ENCODE data around the gene OR2B6. TPM values are rescaled to one million over a fixed set of nuclear protein-coding genes. Genes with fewer than 3 reads are reported as not detected.

OR2B6 gene
- total and polyA plus RNA-seq, 10 donors, result 0.18 to 1.5 TPM; not detected in 8

DNA sequence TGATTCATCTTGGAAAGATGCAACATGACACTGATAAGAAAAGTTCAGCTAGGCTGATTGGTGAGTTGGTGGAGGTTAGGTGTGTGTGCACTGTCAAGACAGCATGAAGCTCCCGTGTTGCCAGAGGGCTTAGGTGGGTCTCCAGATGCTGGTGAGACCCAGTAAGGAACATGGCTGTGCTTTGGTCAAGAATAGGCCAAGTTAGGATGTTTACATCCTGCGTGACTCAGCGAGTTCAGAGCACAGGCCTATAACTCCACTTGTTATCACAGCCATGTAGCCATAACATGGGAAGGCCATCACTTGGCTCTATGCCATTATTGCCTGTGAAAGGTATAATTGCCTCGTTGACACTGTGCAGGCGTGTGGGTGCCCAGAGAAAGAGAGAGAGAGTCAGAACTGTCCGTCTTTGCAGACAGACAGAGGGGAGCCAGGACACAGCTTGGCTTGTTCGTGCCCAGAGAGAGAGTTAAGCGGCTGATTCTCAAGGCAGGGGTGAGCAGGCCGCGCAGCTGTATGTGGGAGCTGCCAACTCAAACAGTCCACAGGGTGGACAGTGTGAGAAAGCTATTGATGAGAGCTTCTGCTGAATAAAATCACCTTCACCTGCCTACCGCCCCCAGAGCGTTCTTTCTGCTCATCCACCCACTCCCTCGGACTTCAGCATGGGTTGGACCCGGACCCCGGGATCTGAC is 43.5 kb downstream of the OR2B6 start:
- TF ChIP-seq, protein P1, sequence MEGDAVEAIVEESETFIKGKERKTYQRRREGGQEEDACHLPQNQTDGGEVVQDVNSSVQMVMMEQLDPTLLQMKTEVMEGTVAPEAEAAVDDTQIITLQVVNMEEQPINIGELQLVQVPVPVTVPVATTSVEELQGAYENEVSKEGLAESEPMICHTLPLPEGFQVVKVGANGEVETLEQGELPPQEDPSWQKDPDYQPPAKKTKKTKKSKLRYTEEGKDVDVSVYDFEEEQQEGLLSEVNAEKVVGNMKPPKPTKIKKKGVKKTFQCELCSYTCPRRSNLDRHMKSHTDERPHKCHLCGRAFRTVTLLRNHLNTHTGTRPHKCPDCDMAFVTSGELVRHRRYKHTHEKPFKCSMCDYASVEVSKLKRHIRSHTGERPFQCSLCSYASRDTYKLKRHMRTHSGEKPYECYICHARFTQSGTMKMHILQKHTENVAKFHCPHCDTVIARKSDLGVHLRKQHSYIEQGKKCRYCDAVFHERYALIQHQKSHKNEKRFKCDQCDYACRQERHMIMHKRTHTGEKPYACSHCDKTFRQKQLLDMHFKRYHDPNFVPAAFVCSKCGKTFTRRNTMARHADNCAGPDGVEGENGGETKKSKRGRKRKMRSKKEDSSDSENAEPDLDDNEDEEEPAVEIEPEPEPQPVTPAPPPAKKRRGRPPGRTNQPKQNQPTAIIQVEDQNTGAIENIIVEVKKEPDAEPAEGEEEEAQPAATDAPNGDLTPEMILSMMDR (IDR thresholded peaks at IDR 0.05 in 8 of 11, conservative IDR thresholded peaks at IDR 0.05 in 3 of 11), result no peak
- TF ChIP-seq POLR2A (IDR thresholded peaks at IDR 0.05) (no peak), POLR2AphosphoS5 (IDR thresholded peaks at IDR 0.05) (no peak)
- H3K4me1 ChIP-seq, result no peaks in the 10 kb centered on the region
- H3K9me3 ChIP-seq, result no peaks in the 10 kb centered on the region
- H3K27me3 ChIP-seq (replicated peaks in 1 of 7), result peaks cover 0 to 23% (median 0%) of the 10 kb centered on the region in 7 donors
- H3K4me3 ChIP-seq, result no peak overlapping the region
- 86 to 90% (median 89%) methylated on average over 15 of the region's 15 CpGs for WGBS, 5 donors
- intact Hi-C loops (cut with DNase I; ENCODE audit: low total_unique reads), result no loop called here
- no peak overlapping the region for H3K27ac ChIP-seq
- no peak for DNase-seq
- H3K36me3 ChIP-seq, result no peaks in the 10 kb centered on the region

DNA sequence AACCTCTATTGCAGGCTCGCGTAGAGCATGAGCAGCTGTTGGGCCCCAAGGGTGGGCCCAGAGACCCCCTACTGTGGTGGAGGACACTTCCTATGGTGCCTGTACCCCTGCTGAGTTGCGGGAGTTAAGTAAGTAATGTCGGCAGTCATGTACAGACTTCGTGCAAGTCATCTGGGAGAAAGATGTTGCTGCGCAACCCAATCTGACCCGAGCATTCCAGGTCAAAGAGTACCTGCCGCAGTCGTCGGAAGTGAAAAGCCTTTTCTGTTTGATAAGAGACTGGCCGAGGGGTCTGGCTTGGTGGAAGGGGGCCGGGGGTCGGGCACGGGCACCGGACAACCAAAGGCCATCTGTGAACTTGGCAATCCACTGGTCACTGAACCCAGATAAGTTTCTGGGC is 44.3 kb downstream of the OR2B6 start:
- Histone ChIP-seq H3K27me3 (replicated peaks in 1 of 7) (peaks cover 0 to 19% (median 0%) of the 10 kb centered on the region in 7 donors), H3K4me1 (no peaks in the 10 kb centered on the region), H3K4me3 (no peak overlapping the region), H3K9me3 (no peaks in the 10 kb centered on the region), H3K27ac (no peak overlapping the region), H3K36me3 (no peaks in the 10 kb centered on the region)
- WGBS, 5 donors, result 75 to 91% (median 84%) methylated on average over 15 of the region's 15 CpGs
- DNase-seq, result no peak
- TF ChIP-seq POLR2AphosphoS5 (IDR thresholded peaks at IDR 0.05) (no peak), POLR2A (IDR thresholded peaks at IDR 0.05) (no peak)
- TF ChIP-seq, protein P1 (IDR thresholded peaks at IDR 0.05 in 8 of 11, conservative IDR thresholded peaks at IDR 0.05 in 3 of 11), result no peak
- intact Hi-C loops (cut with DNase I; ENCODE audit: low total_unique reads), result no loop called here

DNA sequence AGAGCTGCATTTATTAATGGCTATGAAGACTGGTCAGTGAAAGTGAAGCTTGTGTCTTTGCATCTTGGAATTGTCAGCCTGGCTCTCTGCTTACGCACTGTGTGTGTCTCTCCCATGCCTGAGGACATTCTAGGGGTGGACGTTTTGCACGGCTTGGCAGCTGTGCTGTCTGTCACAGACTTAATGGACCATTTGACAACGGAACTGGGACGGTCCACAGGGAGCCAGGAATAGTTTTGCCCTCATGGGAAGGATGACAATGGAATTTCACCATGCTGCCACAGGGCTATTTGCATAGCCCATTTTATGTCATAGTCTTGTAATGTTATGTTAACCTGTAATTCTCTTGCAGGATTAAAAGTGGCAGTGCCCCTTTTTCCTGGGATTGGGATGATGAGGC is 44.7 kb downstream of the OR2B6 start:
- H3K4me3 ChIP-seq, result no peak overlapping the region
- H3K27me3 ChIP-seq (replicated peaks in 1 of 7), result peaks cover 0 to 17% (median 0%) of the 10 kb centered on the region in 7 donors
- 76 to 87% (median 83%) methylated on average over 5 of the region's 5 CpGs for WGBS, 5 donors
- no peak for TF ChIP-seq POLR2A (IDR thresholded peaks at IDR 0.05)
- TF ChIP-seq POLR2AphosphoS5 (IDR thresholded peaks at IDR 0.05), result no peak
- TF ChIP-seq, protein P1 (IDR thresholded peaks at IDR 0.05 in 8 of 11, conservative IDR thresholded peaks at IDR 0.05 in 3 of 11), result no peak
- H3K9me3 ChIP-seq, result no peaks in the 10 kb centered on the region
- H3K27ac ChIP-seq, result no peak overlapping the region
- no peaks in the 10 kb centered on the region for H3K36me3 ChIP-seq
- H3K4me1 ChIP-seq, result no peaks in the 10 kb centered on the region
- DNase-seq, result no peak
- intact Hi-C loops (cut with DNase I; ENCODE audit: low total_unique reads), result no loop called here

DNA sequence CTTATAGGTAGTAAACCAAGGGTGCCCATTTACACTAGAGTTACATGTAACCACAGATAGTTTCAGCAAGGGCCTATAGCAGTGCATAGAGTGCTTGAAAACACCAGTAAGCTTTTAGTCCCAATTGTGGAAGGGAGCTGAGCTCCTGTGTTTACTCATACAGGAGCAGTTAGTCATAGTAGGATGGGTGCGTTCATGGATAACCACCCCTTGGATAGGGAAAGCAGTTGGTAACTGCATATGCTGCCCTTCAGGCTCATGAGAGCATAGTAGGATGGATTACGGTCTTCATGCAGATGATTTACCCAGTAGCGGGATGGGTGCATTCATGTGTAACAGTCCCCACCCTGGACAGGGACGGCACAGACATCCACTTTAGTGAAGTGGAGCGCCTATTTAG is 45.1 kb downstream of the OR2B6 start:
- DNase-seq, result no peak
- H3K27me3 ChIP-seq (replicated peaks in 1 of 7), result peaks cover 0 to 17% (median 0%) of the 10 kb centered on the region in 7 donors
- WGBS, 5 donors, result 91 to 98% (median 93%) methylated on average over 5 of the region's 5 CpGs
- no peaks in the 10 kb centered on the region for H3K4me1 ChIP-seq
- H3K9me3 ChIP-seq, result no peaks in the 10 kb centered on the region
- H3K27ac ChIP-seq, result no peak overlapping the region
- intact Hi-C loops (cut with DNase I; ENCODE audit: low total_unique reads), result no loop called here
- no peak overlapping the region for H3K4me3 ChIP-seq
- H3K36me3 ChIP-seq, result no peaks in the 10 kb centered on the region
- TF ChIP-seq POLR2A (IDR thresholded peaks at IDR 0.05), result no peak
- TF ChIP-seq, protein P1 (IDR thresholded peaks at IDR 0.05 in 8 of 11, conservative IDR thresholded peaks at IDR 0.05 in 3 of 11), result no peak
- no peak for TF ChIP-seq POLR2AphosphoS5 (IDR thresholded peaks at IDR 0.05)

Data from spleen (tissue), 11 donors.